SK-N-SH (cell line): ENCODE data around the gene TTC23L. TPM values are rescaled to one million over a fixed set of nuclear protein-coding genes. Genes with fewer than 3 reads are reported as not detected.

Experiments used
- CTCF ChIA-PET: fragments of 300-600, 350-600 bp; formaldehyde crosslinking; extraction: SDS; loops from one replicate; lab custom pipeline; 2021; lab: Yijun Ruan, JAX
- POLR2A ChIA-PET: fragments of 350-600 bp; sonication (Branson Sonifier 250); formaldehyde crosslinking; extraction: SDS; loops from one replicate; lab custom pipeline; 2020; ENCODE audit warnings: antibody characterized with exemption, inconsistent platforms; lab: Yijun Ruan, JAX
- DNase-seq: peaks from one replicate; pipeline ENCODE4 v3.0.0; 2012
- H2AFZ ChIP-seq: fragments of 200-600 bp; sonication (generic); 2 replicates; pipeline ENCODE4 v1.8.1; 2016; ENCODE audit warnings: antibody characterized with exemption, mild to moderate bottlenecking, low read depth
- H3F3A ChIP-seq: fragments of 200-600 bp; sonication (generic); replicated peaks from 2 replicates; pipeline ENCODE3; 2016; ENCODE audit warnings: antibody characterized with exemption, mild to moderate bottlenecking; ENCODE audit not compliant: insufficient read depth
- H3K27ac ChIP-seq, 2 experiments: fragments of 200-500 bp in 1 of 2; fragments of 200-600 bp in 1 of 2; sonication (Bioruptor generic) in 1 of 2; sonication (generic), shearing (Covaris generic) in 1 of 2; 2 replicates each; pipeline versions ENCODE4 v1.5.1 to v1.6.1; 2014 to 2016; ENCODE audit warnings: low read depth in 2 of 2, inconsistent platforms in 1 of 2, low read length in 1 of 2, mild to moderate bottlenecking in 1 of 2, mixed read lengths in 1 of 2
- H3K27me3 ChIP-seq: fragments of 200-600 bp; sonication (generic), shearing (Covaris generic); 2 replicates; pipeline ENCODE4 v1.6.1; 2016; ENCODE audit warnings: mixed run types; ENCODE audit not compliant: insufficient read depth
- H3K36me3 ChIP-seq, 2 experiments: fragments of 200-500 bp in 1 of 2; fragments of 200-600 bp in 1 of 2; sonication (Bioruptor generic) in 1 of 2; sonication (generic) in 1 of 2; replicated peaks in 1 of 2; 2 replicates each; pipeline versions ENCODE3 to v1.5.1; 2014 to 2016; ENCODE audit warnings: low read length in 1 of 2, mild to moderate bottlenecking in 1 of 2; ENCODE audit not compliant: insufficient read depth in 2 of 2, control insufficient read depth in 1 of 2
- H3K4me1 ChIP-seq, 2 experiments: fragments of 200-500 bp in 1 of 2; fragments of 200-600 bp in 1 of 2; sonication (Bioruptor generic) in 1 of 2; sonication (generic), shearing (Covaris generic) in 1 of 2; 2 replicates each; pipeline versions ENCODE4 v1.5.1 to v1.6.1; 2014 to 2016; ENCODE audit warnings: low read depth in 1 of 2, low read length in 1 of 2, mixed run types in 1 of 2; ENCODE audit not compliant: insufficient read depth in 2 of 2, control insufficient read depth in 1 of 2
- H3K4me2 ChIP-seq: fragments of 200-600 bp; sonication (generic), shearing (Covaris generic); 2 replicates; pipeline ENCODE4 v1.6.1; 2017; ENCODE audit warnings: mixed run types
- H3K4me3 ChIP-seq, 2 experiments: fragments of 200-500 bp in 1 of 2; fragments of 200-600 bp in 1 of 2; sonication (Bioruptor generic) in 1 of 2; sonication (generic), shearing (Covaris generic) in 1 of 2; 2 replicates each; pipeline versions ENCODE4 v1.5.1 to v1.8.1; 2014 to 2016; ENCODE audit warnings: low read depth in 2 of 2, inconsistent platforms in 1 of 2, low read length in 1 of 2, mild to moderate bottlenecking in 1 of 2, mixed read lengths in 1 of 2, moderate library complexity in 1 of 2
- H3K79me2 ChIP-seq: fragments of 200-600 bp; sonication (generic); 2 replicates; pipeline ENCODE4 v1.8.1; 2017; ENCODE audit warnings: mild to moderate bottlenecking; ENCODE audit not compliant: insufficient read depth
- H3K9ac ChIP-seq: fragments of 200-600 bp; sonication (generic); 2 replicates; pipeline ENCODE4 v1.6.1; 2017; ENCODE audit warnings: mixed run types
- H3K9me2 ChIP-seq: fragments of 200-600 bp; sonication (generic); 2 replicates; pipeline ENCODE4 v1.6.1; 2017; ENCODE audit warnings: mixed run types
- H3K9me3 ChIP-seq: fragments of 200-600 bp; sonication (generic); 2 replicates; pipeline ENCODE4 v1.6.1; 2017; ENCODE audit warnings: mixed run types, mild to moderate bottlenecking, moderate library complexity
- H4K20me1 ChIP-seq: fragments of 200-600 bp; sonication (generic); 2 replicates; pipeline ENCODE4 v1.6.1; 2017; ENCODE audit warnings: mild to moderate bottlenecking, mixed run types; ENCODE audit not compliant: insufficient read depth
- EP300 ChIP-seq, 2 experiments: IDR thresholded peaks; 2 replicates each; pipeline versions ENCODE4 v1.4.0 to v1.6.1; 2012; ENCODE audit warnings: borderline replicate concordance in 1 of 2, low read depth in 1 of 2, low read length in 1 of 2
- FOSL2 ChIP-seq: IDR thresholded peaks from 2 replicates; pipeline ENCODE4 v1.4.0; 2012; ENCODE audit warnings: low read depth, mild to moderate bottlenecking, moderate library complexity, borderline replicate concordance
- FOXJ3 ChIP-seq: sonication (generic); formaldehyde crosslinking; IDR thresholded peaks from 2 replicates; pipeline ENCODE4 v1.5.1; 2020; ENCODE audit warnings: mild to moderate bottlenecking, missing genetic modification reagents
- GABPA ChIP-seq: IDR thresholded peaks from 2 replicates; pipeline ENCODE4 v1.4.0; 2012; ENCODE audit warnings: low read depth, mild to moderate bottlenecking
- GATA2 ChIP-seq: sonication (generic); formaldehyde crosslinking; IDR thresholded peaks from 2 replicates; pipeline ENCODE4 v1.5.0; 2020; ENCODE audit warnings: mild to moderate bottlenecking, missing genetic modification reagents
- JUND ChIP-seq: IDR thresholded peaks from 2 replicates; pipeline ENCODE4 v1.4.0; 2012
- MXI1 ChIP-seq: IDR thresholded peaks from 2 replicates; pipeline ENCODE4 v1.6.1; 2012; ENCODE audit warnings: mild to moderate bottlenecking, low read depth, low read length, improper control_type of control experiment
- NFIC ChIP-seq: IDR thresholded peaks from 2 replicates; pipeline ENCODE4 v1.4.0; 2012; ENCODE audit warnings: borderline replicate concordance
- NRF1 ChIP-seq: IDR thresholded peaks from 2 replicates; pipeline ENCODE4 v1.6.1; 2012; ENCODE audit warnings: low read depth, mild to moderate bottlenecking, low read length
- RXRA ChIP-seq: IDR thresholded peaks from 2 replicates; pipeline ENCODE4 v1.4.0; 2012; ENCODE audit warnings: low read depth, mild to moderate bottlenecking, borderline replicate concordance
- TCF12 ChIP-seq: IDR thresholded peaks from 2 replicates; pipeline ENCODE4 v1.4.0; 2012
- YY1 ChIP-seq: IDR thresholded peaks from 2 replicates; pipeline ENCODE4 v1.4.0; 2012; ENCODE audit warnings: low read depth, mild to moderate bottlenecking
- WGBS: methylation state at CpG from one replicate; pipeline ENCODE4 v1.1.6; 2017; ENCODE audit warnings: low lambda C conversion rate; 5-methylcytosine and 5-hydroxymethylcytosine counted together
- polyA plus RNA-seq, 3 experiments: library from polyadenylated mRNA; depleted of rRNA; stranded (reverse); fragments of >200 nt; gene quantifications; 2 replicates each; pipeline ENCODE4 v1.2.3, GENCODE V29; 2012
- TF ChIP-seq, protein P1 (sequence below): fragments of 150-350 bp; IDR thresholded peaks from 2 replicates; pipeline ENCODE4 v1.6.1; 2017; ENCODE audit warnings: antibody characterized with exemption, low read length, low read depth, borderline replicate concordance
- TF ChIP-seq, protein P2 (sequence below): fragments of 200-600 bp; sonication (generic); IDR thresholded peaks from 2 replicates; pipeline ENCODE4 v1.6.1; 2017; ENCODE audit warnings: antibody characterized with exemption, mild to moderate bottlenecking, moderate library complexity
- TF ChIP-seq, protein P3 (sequence below): IDR thresholded peaks from 2 replicates; pipeline ENCODE4 v1.4.0; 2012; ENCODE audit warnings: low read depth, borderline replicate concordance
- TF ChIP-seq, protein P4 (sequence below): IDR thresholded peaks from 2 replicates; pipeline ENCODE4; 2012
- TF ChIP-seq, protein P5 (sequence below): IDR thresholded peaks from 2 replicates; pipeline ENCODE4 v1.4.0; 2012; ENCODE audit warnings: low read depth, borderline replicate concordance

The TTC23L gene
- polyA plus RNA-seq, 1 of the 3 experiments (the other 2 are of a cell fraction) = 0.49 TPM

DNA sequence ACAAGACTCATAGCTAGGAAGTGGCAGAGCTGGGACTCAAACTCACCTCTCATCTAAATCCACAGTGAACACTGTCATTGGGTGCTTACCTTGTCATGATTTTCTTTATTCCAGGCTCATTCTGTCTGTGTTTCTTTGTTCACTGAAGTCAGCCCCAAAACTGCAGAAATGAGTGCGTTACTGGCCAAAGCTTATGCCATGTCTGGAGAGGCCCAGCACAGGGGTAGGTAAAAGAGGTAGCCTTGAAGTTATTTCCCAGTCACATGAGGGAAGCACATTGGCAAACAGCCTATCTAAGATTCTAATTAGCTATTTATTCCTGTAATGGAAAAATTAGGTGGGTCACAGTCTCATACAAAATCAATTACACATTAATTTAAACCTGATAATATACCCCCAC is 29.8 kb downstream of the TTC23L start:
- Histone ChIP-seq H3K9me3 (no peaks in the 10 kb centered on the region), H2AFZ (no peak overlapping the region), H3K79me2 (no peaks in the 10 kb centered on the region), H3F3A (no peaks in the 10 kb centered on the region), H3K9ac (no peak overlapping the region), H3K9me2 (no peaks in the 10 kb centered on the region), H3K4me2 (no peak overlapping the region), H3K4me3 (no peak overlapping the region), H4K20me1 (no peaks in the 10 kb centered on the region), H3K27ac (no peak overlapping the region), H3K4me1 (peaks cover 0 to 3% of the 10 kb centered on the region in 2 experiments; a peak in 1 of 4 replicates), H3K36me3 (no peaks in the 10 kb centered on the region), H3K27me3 (no peaks in the 10 kb centered on the region)
- ChIA-PET POLR2A (interaction anchor here (0.6 kb wide), 1 partner anchor 30 kb away, joined by 3 read pairs; the partner anchor contains the start of gene TTC23L), CTCF (no interaction called here)
- WGBS = 80% methylated on average over 1 of the region's 1 CpG
- no peak for DNase-seq
- TF ChIP-seq, protein P1, sequence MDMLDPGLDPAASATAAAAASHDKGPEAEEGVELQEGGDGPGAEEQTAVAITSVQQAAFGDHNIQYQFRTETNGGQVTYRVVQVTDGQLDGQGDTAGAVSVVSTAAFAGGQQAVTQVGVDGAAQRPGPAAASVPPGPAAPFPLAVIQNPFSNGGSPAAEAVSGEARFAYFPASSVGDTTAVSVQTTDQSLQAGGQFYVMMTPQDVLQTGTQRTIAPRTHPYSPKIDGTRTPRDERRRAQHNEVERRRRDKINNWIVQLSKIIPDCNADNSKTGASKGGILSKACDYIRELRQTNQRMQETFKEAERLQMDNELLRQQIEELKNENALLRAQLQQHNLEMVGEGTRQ = no peak
- TF ChIP-seq, protein P2, sequence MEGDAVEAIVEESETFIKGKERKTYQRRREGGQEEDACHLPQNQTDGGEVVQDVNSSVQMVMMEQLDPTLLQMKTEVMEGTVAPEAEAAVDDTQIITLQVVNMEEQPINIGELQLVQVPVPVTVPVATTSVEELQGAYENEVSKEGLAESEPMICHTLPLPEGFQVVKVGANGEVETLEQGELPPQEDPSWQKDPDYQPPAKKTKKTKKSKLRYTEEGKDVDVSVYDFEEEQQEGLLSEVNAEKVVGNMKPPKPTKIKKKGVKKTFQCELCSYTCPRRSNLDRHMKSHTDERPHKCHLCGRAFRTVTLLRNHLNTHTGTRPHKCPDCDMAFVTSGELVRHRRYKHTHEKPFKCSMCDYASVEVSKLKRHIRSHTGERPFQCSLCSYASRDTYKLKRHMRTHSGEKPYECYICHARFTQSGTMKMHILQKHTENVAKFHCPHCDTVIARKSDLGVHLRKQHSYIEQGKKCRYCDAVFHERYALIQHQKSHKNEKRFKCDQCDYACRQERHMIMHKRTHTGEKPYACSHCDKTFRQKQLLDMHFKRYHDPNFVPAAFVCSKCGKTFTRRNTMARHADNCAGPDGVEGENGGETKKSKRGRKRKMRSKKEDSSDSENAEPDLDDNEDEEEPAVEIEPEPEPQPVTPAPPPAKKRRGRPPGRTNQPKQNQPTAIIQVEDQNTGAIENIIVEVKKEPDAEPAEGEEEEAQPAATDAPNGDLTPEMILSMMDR = no peak
- TF ChIP-seq, protein P3, sequence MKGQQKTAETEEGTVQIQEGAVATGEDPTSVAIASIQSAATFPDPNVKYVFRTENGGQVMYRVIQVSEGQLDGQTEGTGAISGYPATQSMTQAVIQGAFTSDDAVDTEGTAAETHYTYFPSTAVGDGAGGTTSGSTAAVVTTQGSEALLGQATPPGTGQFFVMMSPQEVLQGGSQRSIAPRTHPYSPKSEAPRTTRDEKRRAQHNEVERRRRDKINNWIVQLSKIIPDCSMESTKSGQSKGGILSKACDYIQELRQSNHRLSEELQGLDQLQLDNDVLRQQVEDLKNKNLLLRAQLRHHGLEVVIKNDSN = no peak
- TF ChIP-seq GATA2 (CRISPR knock-in tag) = no peak
- no peak for TF ChIP-seq MXI1
- TF ChIP-seq, protein P4, sequence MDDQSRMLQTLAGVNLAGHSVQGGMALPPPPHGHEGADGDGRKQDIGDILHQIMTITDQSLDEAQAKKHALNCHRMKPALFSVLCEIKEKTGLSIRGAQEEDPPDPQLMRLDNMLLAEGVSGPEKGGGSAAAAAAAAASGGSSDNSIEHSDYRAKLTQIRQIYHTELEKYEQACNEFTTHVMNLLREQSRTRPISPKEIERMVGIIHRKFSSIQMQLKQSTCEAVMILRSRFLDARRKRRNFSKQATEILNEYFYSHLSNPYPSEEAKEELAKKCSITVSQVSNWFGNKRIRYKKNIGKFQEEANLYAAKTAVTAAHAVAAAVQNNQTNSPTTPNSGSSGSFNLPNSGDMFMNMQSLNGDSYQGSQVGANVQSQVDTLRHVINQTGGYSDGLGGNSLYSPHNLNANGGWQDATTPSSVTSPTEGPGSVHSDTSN = no peak
- no peak for TF ChIP-seq JUND
- TF ChIP-seq, protein P5, sequence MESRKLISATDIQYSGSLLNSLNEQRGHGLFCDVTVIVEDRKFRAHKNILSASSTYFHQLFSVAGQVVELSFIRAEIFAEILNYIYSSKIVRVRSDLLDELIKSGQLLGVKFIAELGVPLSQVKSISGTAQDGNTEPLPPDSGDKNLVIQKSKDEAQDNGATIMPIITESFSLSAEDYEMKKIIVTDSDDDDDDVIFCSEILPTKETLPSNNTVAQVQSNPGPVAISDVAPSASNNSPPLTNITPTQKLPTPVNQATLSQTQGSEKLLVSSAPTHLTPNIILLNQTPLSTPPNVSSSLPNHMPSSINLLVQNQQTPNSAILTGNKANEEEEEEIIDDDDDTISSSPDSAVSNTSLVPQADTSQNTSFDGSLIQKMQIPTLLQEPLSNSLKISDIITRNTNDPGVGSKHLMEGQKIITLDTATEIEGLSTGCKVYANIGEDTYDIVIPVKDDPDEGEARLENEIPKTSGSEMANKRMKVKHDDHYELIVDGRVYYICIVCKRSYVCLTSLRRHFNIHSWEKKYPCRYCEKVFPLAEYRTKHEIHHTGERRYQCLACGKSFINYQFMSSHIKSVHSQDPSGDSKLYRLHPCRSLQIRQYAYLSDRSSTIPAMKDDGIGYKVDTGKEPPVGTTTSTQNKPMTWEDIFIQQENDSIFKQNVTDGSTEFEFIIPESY = no peak
- no peak for TF ChIP-seq NRF1
- TF ChIP-seq TCF12 = no peak
- TF ChIP-seq YY1 = no peak
- no peak for TF ChIP-seq FOXJ3 (CRISPR knock-in tag)
- no peak for TF ChIP-seq EP300 (IDR thresholded peaks at IDR 0.05; ENCODE audit: borderline replicate concordance in 1 of 2, low read depth in 1 of 2, low read length in 1 of 2)
- TF ChIP-seq GABPA = no peak
- TF ChIP-seq RXRA = no peak
- TF ChIP-seq FOSL2 = no peak
- TF ChIP-seq NFIC = no peak
